Ovary (tissue), 9 donors: Measurements from ENCODE around the gene KLHL17. TPM values are rescaled to one million over a fixed set of nuclear protein-coding genes. Genes with fewer than 3 reads are reported as not detected.
A peak's percentile ranks its signal among the peaks of the same experiment; 100 is the strongest.

Source experiments
- DNase-seq, 5 donors: peaks; one replicate each; pipeline ENCODE4 v3.0.0-alpha.2; 2019 to 2020
- H3K27ac ChIP-seq, 2 donors: fragments of 200-600 bp; one replicate each; pipeline versions ENCODE4 v1.5.1 to v1.8.0; 2019 to 2022
- H3K27me3 ChIP-seq: fragments of 200-600 bp; one replicate; pipeline ENCODE4 v1.8.0; 2022
- H3K36me3 ChIP-seq: fragments of 200-600 bp; sonication (generic); one replicate; pipeline ENCODE4 v1.5.1; 2019
- H3K4me1 ChIP-seq: one replicate; pipeline ENCODE4 v1.8.1; 2013; ENCODE audit warnings: mild to moderate bottlenecking, moderate library complexity; ENCODE audit not compliant: insufficient read depth
- H3K4me3 ChIP-seq: fragments of 200-600 bp; sonication (generic); one replicate; pipeline ENCODE4 v1.5.1; 2017
- H3K9me3 ChIP-seq, 2 donors: fragments of 200-600 bp in 1 of 2; sonication (generic) in 1 of 2; one replicate each; pipeline versions ENCODE4 v1.5.1 to v1.8.1; 2013 to 2019; ENCODE audit warnings: mild to moderate bottlenecking in 1 of 2, moderate library complexity in 1 of 2
- EP300 ChIP-seq: sonication (generic); formaldehyde crosslinking; IDR thresholded peaks from one replicate; pipeline ENCODE4 v1.6.1; 2017; ENCODE audit warnings: antibody characterized with exemption
- POLR2A ChIP-seq: fragments of 450-650 bp; IDR thresholded peaks from one replicate; pipeline ENCODE4 v1.6.1; 2017; ENCODE audit warnings: antibody characterized with exemption, mild to moderate bottlenecking, moderate library complexity
- WGBS, 3 donors: extraction: QIAGEN DNeasy Blood & Tissue Kit in 1 of 3; methylation state at CpG; one replicate each; pipeline versions ENCODE4 v1.1.5 to v1.1.7; 2013 to 2017; 5-methylcytosine and 5-hydroxymethylcytosine counted together
- intact Hi-C, 4 donors: fragments of 100-400 bp; cut with DNase I; formaldehyde crosslinking; loops; one replicate each; pipeline versions ENCODE4 v1.11.0 to v1.15.1; 2022 to 2023
- polyA plus RNA-seq, 2 donors: library from polyadenylated mRNA; stranded (reverse); fragments of 200-250 nt in 1 of 2; fragments of 350-450 nt in 1 of 2; fragmentation: Illumina TruSeq in 1 of 2; extraction: RNeasy Lipid Tissue Mini Kit (QIAGEN cat#74804) in 1 of 2; gene quantifications; one replicate each; pipeline ENCODE4 v1.2.3, GENCODE V29; 2013 to 2014
- total RNA-seq, 7 donors: library from RNA; depleted of rRNA in 2 of 7; stranded (reverse); fragments of >200 nt in 2 of 7; fragmentation: NEBNext Ultra II Directional in 3 of 7; extraction: Animal tissue kit (Norgen Biotek cat#: 25700) in 3 of 7; gene quantifications; one replicate each; pipeline versions ENCODE4 v1.1.0 to v1.2.4, GENCODE V29; 2016 to 2023
- TF ChIP-seq, protein P1 (sequence below), 3 donors: fragments of 450-650 bp in 2 of 3; fragments of 200-600 bp in 1 of 3; IDR thresholded peaks; one replicate each; pipeline versions ENCODE4 v1.5.1 to v1.8.0; 2016 to 2022; ENCODE audit warnings: antibody characterized with exemption in 3 of 3, mild to moderate bottlenecking in 1 of 3
- donor health status: DM: no; HTN: no; CAD: no; lungs with moderate emphysema.
- donor health status: DM: no; HTN: no; CAD: no.
- donor health status: Bipolar disorder and iron deficiency.
- donor health status: DM: yes; HTN: yes; CAD: no.
- donor health status: DM: no; HTN: no; CAD: no.
- donor health status: DM: yes; HTN: yes; CAD: no.

The KLHL17 gene
- total and polyA plus RNA-seq, 9 donors, result 0.13 to 6.7 (median 2.1) TPM

DNA sequence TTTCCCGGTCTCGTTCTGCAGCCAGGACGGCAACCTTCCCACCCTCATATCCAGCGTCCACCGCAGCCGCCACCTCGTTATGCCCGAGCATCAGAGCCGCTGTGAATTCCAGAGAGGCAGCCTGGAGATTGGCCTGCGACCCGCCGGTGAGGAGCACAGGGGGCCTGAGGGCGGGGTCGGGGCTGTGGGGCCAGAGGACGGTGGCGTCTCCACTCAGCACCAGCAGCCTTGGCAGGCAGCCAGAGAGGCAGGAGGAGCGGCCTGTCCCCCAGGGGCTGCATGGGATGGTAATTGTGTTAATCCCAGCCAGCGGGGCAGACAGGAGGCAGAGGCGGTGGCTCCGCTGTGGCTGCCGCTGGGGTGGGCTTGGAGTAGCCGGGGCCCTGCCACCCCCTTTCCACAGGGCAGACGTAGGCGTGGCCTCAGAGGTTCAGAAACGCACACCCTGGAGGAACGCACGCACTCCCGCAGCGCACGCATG is 24.6 kb upstream of the KLHL17 start:
- DNase-seq, result peak in 1 of 5 donors; percentile 59
- no peak overlapping the region for H3K27ac ChIP-seq
- H3K4me3 ChIP-seq, result no peak overlapping the region
- no peaks in the 10 kb centered on the region for H3K9me3 ChIP-seq
- 5 to 39% (median 9%) methylated on average over 27 to 30 of the region's 30 CpGs for WGBS, 3 donors
- H3K27me3 ChIP-seq, result peaks cover 9% of the 10 kb centered on the region
- intact Hi-C loops, result no loop called here
- TF ChIP-seq EP300 (no peak), POLR2A (no peak)
- TF ChIP-seq, protein P1, sequence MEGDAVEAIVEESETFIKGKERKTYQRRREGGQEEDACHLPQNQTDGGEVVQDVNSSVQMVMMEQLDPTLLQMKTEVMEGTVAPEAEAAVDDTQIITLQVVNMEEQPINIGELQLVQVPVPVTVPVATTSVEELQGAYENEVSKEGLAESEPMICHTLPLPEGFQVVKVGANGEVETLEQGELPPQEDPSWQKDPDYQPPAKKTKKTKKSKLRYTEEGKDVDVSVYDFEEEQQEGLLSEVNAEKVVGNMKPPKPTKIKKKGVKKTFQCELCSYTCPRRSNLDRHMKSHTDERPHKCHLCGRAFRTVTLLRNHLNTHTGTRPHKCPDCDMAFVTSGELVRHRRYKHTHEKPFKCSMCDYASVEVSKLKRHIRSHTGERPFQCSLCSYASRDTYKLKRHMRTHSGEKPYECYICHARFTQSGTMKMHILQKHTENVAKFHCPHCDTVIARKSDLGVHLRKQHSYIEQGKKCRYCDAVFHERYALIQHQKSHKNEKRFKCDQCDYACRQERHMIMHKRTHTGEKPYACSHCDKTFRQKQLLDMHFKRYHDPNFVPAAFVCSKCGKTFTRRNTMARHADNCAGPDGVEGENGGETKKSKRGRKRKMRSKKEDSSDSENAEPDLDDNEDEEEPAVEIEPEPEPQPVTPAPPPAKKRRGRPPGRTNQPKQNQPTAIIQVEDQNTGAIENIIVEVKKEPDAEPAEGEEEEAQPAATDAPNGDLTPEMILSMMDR (IDR thresholded peaks at IDR 0.05), result no peak
- H3K36me3 ChIP-seq, result no peaks in the 10 kb centered on the region
- peaks cover 15% of the 10 kb centered on the region for H3K4me1 ChIP-seq

DNA sequence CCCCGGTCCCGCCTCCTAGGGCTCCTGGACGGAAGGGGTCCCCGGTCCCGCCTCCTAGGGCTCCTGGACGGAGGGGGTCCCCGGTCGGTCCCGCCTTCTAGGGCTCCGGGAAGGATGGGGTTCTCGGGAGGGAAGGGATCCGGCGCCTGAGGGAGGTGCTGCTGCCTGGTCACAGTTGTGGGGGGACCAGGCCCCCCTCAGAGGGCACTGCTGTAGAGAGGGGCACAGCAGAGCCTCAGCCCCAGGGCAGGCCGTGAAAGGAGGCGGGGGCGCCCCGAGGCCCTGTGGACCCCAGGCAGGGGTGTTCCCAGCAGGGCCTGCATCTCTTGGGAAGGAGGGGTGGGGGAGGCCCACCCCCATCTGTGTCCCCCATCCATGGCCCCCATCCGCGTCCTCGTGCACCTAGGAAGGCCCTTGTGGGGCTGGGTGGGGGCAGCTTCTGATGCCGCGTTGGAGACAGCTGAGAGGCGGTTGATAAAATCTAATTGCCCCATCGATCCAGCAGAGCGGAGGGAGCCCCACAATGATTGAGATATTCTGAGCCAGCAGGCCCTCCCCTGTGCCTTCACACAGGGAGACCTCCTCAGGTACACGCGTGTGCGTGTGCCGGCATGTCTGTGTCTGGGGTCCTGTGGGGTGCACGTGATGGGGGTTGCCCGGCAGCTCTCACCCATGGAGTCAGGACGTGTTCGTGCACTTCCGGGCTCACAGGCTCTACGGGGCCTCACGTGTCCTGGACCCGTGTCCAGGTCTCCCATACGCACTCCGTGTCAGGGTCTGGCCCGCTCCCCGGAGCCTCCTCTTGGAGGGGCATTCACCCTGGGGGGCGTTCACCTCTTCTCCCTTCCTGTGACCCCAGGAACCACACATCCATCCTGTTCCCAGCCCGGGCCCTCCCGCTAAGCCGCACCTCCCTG is 23.8 kb upstream of the KLHL17 start:
- Histone ChIP-seq H3K4me3 (no peak overlapping the region), H3K27ac (no peak overlapping the region), H3K36me3 (no peaks in the 10 kb centered on the region), H3K9me3 (no peaks in the 10 kb centered on the region), H3K4me1 (peaks cover 17% of the 10 kb centered on the region), H3K27me3 (peaks cover 11% of the 10 kb centered on the region)
- 33 to 66% (median 35%) methylated on average over 30 to 45 of the region's 45 CpGs for WGBS, 3 donors
- intact Hi-C loops, result no loop called here
- TF ChIP-seq, protein P1 (IDR thresholded peaks at IDR 0.05), result no peak
- TF ChIP-seq EP300, result no peak
- no peak for TF ChIP-seq POLR2A
- no peak for DNase-seq

DNA sequence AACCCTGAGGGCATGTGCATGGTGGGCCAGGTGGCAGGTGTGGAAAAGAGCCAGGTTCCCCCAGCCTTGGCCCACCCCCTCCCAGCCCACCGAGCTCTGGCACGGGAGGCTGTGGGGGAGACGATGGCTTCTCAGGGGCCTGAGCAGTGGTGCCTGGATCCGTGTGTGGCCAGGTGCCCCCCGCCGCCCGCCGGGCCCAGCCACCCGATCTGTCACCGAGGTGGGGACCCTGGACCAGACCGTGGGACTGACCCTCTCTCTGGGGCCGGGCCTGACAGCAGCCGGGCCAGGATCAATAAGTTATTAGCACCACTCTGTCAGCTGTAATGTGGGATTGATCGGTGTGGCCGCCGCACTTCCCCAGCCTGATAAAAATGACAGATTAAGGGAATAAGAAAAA is 22.9 kb upstream of the KLHL17 start:
- intact Hi-C loops, result no loop called here
- Histone ChIP-seq H3K27ac (no peak overlapping the region), H3K27me3 (peaks cover 15% of the 10 kb centered on the region), H3K9me3 (no peaks in the 10 kb centered on the region), H3K36me3 (no peaks in the 10 kb centered on the region), H3K4me1 (peaks cover 19% of the 10 kb centered on the region), H3K4me3 (no peak overlapping the region)
- TF ChIP-seq, protein P1 (IDR thresholded peaks at IDR 0.05), result no peak
- TF ChIP-seq EP300 (no peak), POLR2A (no peak)
- WGBS, 3 donors, result 45 to 65% (median 51%) methylated on average over 12 to 16 of the region's 16 CpGs
- DNase-seq, result no peak

DNA sequence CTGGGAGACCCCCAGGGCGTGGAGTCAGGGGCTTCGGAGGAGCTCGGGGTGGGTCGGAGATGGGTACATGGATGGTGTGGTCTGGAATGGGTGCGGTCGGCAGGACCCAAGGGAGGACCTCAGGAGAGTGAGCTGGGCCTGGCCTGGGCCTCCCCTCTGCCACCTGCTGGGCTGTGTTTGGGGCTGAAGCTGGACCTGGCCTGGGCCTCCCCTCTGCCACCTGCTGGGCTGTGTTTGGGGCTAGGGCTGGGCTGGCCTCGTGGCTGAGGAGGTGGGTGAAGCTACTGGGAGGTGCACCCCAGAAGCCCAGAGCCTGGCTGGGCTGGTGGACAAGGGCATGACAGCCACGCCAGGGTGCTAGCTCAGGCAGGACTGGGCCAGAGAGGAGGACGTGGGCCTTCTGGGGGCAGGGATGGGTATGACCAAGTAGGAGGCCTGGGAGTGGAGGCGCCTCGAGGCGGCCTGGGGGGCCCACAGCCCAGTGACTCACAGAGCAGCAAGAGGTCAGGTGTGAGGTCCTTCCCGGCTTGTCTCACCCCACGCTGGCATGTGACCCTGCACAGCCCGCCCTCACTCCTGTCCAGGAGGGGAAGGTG is 22.2 kb upstream of the KLHL17 start:
- DNase-seq, result peak in 1 of 5 donors; percentile 53

More for the DNA sequence above, 22.2 kb upstream of the KLHL17 start:
- Histone ChIP-seq H3K4me1 (peaks cover 24% of the 10 kb centered on the region), H3K27ac (no peak overlapping the region), H3K27me3 (peaks cover 15% of the 10 kb centered on the region), H3K9me3 (no peaks in the 10 kb centered on the region), H3K4me3 (no peak overlapping the region), H3K36me3 (no peaks in the 10 kb centered on the region)
- no peak for TF ChIP-seq POLR2A
- TF ChIP-seq, protein P1 (IDR thresholded peaks at IDR 0.05), result no peak
- no peak for TF ChIP-seq EP300
- WGBS, 3 donors, result 35 to 63% (median 36%) methylated on average over 13 to 15 of the region's 15 CpGs
- intact Hi-C loops, result no loop called here
